NCI-H1092 treated with DMSO at 0.1 percent for 48 hours (cell line): ENCODE measurements around the gene DEPDC1B.
"Not testable (repeated sequence)": the region's sequence is repeated elsewhere in the genome, so short reads cannot be mapped to it uniquely, and the experiment has no call there.

Source experiments
- DNase-seq: peaks from one replicate; lab custom pipeline; 2025; lab: John Stamatoyannopoulos, UW

DEPDC1B gene

DNA sequence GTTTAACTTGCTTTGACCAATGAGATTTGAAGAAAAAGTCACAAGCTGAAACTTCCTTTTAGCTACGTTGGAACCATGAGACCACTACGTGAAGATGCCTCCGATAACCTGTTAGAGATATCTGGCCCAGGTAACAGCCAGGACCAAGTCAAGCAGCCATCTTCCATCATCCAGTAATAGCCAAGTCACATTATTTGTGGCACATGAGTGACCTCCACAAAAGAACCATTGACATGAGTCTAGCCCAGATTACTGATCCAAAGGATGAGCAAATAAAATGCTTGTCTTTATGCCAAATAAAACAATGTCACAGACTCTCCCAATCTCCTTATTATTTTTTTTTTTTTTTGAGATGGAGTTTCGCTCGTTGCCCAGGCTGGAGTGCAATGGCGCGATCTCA is 1.6 kb downstream of the DEPDC1B start:
- no peak for DNase-seq

DNA sequence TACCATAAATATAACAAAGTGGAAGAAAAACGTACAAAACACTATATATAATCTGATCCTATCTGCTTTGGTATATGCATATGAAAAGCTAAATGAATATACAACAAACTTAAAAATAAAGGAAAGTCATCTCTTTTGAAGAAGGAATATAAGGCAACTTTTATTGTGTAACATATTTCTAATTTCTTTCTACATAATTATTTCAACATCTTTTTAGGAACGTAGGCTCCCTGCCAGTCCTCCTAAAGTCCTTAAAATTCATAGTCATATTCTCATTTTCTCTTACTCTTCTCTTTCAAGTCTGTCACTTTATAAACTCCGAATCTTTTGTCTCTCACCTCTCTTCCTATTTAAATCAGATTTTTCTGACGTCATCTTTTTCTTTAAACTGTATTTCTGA is 9.6 kb downstream of the DEPDC1B start:
- no peak for DNase-seq

DNA sequence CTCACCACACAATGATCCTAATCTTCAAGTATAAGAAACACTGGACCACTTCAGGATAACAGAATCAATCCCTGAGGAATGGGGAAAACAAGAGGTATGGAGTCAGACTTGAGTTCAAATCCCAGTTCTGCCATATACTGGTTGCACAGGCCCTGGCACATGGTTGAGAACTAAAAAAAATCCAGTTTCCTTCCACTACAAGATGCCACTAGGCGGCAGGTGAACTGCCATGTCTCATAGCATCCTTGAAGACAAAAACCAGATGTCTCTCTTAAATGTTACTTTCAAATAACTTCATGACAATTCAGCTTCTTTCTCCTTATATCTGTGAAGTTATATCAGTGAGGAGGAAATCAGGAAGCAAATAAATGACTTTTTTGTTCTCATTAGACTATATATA is 11.0 kb downstream of the DEPDC1B start:
- DNase-seq: no peak

DNA sequence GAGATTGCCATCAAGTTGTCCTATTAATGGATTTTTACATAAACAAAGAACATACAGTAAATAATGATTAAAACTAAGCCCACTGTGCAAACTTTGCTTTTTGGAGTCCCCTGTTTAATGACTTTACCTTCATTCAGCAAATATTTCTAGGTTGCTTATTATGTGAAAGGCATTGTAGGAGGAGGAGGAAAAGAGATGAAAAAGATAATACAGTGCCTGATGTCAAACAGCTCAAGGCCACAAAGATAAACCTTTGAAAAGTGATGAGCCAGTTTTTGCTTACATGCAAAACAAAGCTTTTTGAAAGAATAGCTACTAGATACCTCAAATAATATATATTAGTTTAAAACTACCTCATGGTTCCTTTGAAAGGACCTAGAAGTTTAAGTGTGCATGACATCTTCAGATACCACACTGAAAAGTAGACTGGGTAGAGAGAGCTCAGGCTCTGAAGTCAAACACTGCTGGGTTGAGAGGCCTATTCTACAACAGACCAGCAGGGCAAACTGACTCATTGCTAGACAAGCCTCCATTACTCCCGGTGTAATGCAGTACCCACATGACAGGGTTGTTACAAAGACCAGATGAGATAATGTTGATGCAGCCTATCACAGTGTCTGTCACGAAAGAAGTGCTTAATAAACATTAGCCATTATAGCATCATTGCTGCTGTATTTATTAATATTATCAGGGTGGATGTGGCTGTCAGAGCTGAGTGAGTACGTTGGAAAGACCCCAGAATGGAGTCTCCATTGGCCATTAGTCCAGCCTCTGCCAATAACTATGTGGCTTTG is 11.8 kb downstream of the DEPDC1B start:
- no peak for DNase-seq

DNA sequence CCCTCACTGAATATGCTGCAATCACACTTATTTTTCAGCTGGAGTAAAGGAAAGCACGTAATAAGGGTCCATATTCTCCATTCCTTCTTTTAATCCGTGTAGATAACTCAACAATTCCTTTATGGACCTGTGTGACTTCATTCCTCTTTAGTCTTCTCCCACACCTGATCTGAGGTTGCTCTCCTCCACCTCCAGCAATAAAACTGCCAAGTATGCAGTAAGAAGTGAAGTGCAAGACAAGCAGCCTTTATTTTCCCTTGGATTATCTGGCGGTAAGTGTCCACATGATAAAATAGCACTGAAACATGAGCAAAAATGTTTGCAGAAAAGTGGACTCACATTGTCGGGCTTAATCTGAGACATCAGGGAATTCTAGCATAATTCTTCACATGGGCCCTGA is 13.8 kb downstream of the DEPDC1B start:
- DNase-seq: no peak

DNA sequence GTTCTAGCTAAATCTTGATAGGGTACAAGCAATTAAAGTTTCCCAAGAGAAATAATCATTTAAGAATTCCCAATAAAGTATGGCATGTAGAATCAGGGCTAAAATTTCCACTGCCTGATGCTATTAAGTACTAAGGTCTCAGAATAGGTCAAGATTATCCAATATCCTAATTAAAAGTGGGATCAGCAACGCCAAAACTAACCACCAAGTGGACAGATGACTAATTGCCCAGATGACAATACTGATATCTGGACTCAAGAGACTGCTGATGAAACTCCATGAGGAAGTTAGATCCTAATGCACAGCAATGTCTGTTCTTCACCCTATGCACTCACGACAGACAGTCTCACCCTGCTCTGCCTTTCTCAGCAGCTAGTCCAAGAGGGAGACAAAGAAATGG is 14.3 kb downstream of the DEPDC1B start:
- DNase-seq: no peak

DNA sequence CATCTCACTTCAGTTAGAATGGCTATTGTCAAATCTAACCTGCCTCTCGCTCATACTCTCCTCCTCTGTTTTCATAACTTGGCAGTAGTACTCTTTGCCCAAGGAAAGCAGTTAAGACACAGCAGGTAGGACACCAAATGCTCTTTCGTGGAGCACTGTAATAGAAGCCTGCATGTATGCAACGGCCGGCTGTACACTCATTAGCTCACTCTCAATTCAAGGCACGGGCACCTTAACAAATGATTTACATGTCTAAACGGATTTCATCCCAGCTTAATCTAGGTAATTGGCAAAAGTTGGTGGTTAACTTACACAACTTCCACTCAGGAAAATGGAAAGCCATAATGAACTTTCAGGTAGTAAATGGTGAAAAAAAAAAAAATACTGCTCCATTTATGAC is 14.9 kb downstream of the DEPDC1B start:
- DNase-seq: no peak

DNA sequence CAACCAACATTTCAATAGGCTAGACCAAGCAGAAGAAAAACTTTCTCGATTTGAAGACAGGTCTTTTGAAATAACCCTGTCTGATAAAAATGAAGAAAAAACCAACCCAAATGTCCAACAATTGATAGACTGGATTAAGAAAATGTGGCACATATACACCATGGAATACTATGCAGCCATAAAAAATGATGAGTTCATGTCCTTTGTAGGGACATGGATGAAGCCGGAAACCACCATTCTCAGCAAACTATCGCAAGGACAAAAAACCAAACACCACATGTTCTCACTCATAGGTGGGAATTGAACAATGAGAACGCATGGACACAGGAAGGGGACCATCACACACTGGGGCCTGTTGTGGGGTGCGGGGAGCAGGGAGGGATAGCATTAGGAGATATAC is 18.0 kb downstream of the DEPDC1B start:
- DNase-seq: not testable (repeated sequence)

DNA sequence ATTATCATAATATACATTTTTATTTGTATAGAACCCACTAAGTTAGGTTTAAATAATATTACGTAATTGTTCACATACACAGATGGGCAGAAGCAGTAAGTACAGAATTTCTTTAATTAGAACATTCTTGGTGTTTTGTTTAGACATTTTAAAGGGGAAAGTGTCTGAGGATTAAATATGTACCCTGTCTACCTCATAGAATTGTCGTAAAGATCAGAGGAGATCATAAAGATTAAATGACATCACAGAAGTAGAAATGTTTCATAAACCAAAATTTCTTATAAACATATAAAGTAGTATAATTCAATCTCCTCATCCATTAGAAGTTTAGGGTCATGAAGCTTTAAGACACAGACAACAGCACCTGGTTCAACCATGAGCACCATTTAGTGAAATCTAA is 20.1 kb downstream of the DEPDC1B start:
- no peak for DNase-seq

DNA sequence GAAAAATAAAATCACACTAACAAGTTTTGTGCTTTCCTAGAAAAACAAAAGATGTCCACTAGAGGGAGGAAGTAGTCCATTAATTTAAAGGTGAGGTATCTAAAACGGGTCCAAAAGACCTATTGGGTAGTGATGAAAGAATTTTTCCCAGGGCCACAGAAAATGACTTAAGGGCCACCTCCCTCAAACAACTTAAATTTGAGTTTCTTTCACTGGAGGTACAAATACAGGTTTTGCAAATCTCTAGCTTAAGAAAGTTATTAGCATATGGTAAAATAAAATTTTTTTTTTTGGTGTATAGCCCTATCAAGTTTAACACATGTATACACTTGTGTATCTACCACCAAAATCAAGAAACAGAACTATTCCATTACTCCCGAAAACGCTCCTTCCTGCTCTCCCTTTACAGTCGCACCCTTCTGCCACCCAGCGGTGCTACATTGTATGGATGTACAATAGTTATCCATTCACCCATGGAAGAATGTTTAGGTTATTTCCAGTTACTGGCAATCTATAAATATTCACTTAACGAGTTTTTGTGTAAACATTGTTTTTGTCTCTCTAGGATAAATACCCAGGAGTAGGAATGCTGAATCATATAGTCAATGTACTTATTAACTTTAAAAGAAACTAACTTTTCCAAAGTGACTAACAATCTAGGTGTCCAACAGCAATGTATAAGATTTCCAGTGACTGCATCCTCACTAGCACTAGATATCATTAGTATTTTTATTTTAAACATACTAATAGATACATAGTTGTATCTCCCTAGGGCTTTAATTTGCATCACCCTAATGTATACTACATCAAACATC is 21.9 kb downstream of the DEPDC1B start:
- peak; percentile 13 for DNase-seq

DNA sequence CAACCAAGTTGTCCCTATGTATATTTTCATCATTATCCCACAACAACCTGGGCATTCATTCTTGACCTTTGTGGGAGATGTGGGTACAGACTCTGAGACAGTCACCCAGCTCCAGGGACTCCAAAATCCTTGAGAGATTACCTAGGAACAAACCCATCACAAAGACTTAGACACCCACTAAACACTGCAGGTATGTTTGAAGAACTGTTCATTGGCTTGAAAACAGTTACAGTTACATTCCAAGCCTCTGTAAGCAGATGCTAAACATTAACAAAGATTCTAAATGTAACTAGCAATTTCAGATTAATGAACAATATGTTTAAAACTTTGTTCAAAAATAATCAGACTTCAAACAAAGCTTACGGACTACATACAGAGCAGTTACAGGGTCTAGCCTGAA is 24.7 kb downstream of the DEPDC1B start:
- no peak for DNase-seq

DNA sequence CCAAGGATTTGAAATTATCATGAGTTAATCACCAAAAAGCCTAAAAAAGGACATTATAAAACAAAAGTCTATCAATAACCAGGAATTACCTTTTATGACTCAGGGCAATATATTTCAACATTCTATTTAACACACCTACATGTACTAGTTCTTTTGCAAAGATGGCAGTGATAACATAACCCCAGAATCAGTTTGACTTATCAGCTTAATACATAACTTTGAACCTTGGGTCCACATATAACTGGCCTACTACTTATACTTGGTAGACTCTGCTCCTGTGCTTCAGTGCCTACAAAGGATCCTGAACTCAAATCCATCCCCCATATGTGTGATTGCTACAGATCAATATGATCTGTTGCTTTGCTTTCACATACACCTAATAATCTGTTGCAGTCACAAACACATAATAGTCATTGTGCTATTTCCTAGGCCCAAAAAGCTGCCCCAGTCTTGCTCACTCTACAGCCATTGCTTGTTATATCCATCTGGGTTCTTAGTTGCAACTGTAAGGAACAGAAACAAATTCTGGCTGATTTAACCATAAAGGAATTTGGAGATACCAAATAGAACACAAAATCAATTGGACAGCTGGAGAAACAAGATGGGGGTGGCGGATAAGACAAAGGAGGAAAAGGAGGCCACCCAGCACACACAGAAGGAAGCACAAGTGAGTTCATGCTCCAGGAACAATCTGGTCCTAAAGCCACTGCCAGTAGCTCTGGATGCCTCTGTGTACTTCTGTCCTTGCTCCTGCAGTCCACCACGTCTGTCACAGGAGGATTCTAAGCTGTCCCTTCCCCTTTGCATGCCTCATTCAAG is 25.5 kb downstream of the DEPDC1B start:
- DNase-seq: no peak

DNA sequence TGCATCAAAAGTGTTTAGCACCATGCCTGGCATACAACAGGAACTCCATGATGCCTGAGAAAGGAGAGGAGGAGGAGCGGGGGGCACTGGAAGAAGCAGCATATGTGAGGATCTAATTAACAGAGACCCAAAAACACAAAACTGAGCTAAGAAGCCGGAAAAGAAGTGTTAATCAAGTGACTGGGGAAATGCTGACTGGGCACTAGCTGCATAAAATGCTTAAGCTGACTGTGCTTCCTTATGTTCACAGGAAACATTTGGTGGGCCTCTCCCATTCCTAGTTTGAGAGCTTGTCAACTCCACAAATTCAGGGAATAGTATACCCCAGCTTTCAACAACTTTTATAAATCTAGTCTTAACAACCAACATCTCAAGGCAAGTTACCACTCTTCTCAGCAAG is 26.6 kb downstream of the DEPDC1B start:
- DNase-seq: no peak

DNA sequence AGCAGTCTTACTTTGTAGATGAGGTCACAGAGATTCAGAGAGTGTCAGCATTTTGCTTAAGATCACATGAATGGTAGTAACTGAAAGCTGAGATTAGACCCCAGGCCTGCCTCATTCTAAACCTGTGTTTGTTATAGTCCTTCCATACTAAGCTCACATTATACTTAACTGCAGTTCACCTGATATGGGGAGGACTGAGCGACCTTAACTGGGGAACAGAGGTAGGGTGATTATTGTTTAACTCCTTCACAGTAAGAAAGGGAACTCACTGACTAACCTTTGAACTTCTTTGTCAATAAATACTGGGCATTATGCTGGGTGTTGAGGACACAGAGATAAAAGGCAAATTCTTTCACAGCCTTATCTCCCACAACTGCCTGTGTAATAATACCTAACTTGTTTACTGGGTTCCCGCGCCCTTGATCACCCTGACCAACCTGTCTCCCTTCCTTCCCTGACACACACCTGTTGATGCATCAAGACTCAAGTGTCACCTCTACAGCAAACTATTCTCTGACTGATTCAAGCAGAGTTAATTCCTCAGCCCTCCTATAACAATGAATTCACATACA is 27.2 kb downstream of the DEPDC1B start:
- no peak for DNase-seq

DNA sequence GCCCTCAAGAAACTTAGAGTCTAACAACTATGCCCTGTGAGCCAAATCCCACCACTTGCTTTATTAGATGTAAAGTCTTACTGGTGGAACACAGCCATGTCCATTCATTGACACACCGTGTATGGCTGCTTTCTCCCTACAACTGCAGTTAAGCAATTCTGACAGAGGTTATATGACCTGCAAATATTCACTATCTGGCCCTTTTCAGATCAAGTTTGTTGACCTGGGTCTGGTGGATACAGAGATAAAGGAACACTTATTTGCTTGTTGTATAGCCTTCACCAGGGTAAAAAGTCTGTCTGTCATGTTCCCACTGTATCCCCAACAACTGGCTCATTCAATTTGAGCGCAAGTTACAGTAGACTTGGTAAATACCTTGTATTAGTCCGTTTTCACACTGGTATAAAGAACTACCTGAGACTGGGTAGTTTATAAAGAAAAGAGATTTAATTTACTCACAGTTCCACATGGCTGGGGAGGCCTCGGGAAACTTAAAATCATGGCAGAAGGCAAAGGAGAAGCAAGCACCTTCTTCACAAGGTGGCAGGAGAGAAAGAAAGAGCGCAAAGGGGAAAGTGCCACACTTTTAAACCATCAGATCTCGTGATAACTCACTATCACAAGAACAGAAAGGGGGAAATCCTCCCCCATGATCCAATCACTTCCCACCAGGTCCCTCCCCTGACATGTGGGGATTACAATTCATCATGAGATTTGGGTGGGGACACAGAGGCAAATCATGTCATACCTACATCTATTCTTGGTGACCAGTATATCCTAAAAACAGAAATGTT is 27.9 kb downstream of the DEPDC1B start:
- DNase-seq: no peak

DNA sequence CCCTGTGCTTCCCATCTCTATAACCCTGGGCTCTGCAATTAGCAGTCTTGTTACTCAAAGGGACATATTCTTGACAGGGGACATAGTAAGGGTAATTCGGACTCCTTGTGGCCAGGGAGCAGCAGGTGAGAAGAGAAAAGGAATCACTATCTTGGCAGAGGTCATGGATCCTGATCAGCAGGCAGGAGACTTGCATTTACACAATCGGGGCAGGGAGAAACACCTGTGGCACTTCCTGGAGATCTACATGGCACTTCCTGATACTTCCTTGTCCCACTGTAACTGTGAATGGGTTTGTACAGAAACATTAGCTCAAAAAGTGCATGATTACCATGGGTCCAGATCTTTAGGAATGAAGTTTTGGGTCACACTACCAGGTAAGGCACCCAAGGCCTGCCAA is 29.2 kb downstream of the DEPDC1B start:
- no peak for DNase-seq

DNA sequence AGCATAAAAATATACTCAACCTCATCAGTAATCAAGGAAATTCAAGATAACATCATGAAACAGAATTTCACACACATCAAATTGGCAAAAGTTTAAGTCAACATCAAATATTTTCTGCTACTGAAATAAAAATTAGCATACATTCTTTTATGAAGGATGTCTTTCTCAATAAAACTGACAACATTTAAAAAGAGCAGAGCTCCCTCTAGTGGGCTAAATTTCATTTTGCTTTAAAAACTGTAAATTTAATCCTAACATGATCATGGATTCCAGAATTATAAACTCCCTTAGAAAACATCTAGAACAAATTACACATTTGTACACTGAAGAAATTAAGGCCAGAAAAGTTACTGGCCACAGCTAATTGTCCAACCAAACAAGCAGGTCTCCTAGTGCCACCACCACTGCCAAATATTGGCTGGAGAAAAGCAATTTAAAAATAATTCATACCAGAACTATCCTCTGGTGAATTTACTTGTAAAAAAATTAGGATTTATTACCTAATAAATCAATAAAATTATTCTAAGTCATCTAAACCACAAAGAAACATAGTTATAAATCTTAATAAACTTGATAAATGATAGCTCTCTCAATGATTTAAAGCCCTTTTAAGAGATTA is 31.2 kb downstream of the DEPDC1B start:
- peak; percentile 19 for DNase-seq

DNA sequence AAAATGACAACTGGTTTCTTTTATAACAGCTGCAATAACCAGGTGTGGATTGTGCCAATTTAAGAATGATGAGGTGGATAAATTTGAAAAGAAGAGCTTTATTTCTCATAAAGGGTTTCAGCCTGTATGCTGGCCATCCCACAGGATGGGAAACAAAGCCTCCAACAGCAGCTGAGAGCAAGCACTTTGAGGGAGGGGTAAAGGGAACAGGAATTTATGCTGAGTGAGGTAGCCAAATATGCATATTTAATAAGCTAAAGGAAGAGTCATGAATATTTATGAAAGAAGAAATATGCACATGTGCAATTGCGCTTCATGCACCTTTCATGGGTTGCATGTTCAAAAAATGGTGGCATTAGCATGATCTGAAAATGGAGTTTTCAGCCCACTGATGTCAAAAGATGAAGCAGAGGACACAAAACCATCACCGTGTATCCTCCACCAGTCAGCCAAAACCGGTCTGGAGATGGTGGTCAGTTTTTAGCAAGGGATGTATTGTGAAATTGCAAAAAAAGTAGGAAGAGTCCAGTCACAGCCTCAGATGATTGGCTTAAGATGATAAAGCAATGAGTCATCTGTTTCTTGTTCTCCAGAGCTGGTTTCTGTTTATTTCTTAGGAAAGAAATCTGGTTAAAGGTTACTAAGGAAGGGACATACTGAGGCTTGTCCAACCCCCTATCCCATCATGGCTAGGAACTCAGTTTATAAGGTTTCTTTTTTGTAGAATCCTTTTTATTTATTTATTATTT is 47.9 kb downstream of the DEPDC1B start:
- no peak for DNase-seq

DNA sequence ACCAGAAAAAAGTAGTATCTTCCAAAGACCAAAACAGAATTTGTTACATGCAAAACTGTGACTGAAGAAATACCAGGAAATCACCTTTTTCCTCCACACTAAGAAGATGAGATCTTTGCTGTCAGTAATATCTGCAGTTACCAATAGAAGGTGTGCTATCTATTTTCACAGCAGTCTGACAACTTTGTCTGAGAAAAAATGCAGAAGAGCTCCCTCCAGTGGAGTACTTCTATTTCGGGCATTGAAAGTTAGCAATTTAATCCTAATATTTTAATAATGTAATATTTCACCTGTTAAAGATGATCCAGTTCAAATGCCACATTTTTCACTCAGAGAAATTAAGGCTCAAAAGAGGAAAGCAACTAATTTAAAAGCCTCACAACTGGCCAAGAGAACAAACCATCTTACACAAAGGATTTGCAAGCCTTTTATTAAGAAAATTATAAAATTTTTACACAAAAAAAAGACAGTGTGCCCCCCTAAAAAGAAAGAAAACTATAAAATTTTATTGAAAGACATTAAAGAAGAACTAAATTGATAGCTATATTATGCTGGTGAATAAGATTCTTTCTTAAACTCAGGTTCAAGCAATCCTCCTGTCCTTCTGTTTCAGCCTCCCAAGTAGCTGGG is 50.6 kb downstream of the DEPDC1B start:
- no peak for DNase-seq

DNA sequence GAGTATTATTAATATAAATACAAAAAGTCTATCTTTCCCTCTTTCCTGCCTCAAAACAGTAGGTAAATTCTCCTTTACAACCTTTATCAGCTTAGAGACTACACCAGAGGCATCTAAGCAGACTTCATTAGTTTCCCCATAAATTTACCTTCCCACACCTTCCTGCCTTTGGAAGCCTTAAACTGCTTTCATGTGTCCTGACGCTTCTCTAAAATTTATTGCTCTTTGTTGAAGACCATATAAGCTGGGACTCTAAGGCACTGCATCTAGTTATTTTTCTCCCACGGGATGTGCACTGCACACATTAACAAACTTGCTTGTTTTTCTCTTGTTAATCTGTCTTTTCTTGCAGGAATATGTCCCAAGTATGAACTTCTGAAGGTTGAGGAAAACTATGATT is 51.8 kb downstream of the DEPDC1B start:
- no peak for DNase-seq
